ENCODE measurements around the gene CRAMP1.

CRAMP1 gene

DNA sequence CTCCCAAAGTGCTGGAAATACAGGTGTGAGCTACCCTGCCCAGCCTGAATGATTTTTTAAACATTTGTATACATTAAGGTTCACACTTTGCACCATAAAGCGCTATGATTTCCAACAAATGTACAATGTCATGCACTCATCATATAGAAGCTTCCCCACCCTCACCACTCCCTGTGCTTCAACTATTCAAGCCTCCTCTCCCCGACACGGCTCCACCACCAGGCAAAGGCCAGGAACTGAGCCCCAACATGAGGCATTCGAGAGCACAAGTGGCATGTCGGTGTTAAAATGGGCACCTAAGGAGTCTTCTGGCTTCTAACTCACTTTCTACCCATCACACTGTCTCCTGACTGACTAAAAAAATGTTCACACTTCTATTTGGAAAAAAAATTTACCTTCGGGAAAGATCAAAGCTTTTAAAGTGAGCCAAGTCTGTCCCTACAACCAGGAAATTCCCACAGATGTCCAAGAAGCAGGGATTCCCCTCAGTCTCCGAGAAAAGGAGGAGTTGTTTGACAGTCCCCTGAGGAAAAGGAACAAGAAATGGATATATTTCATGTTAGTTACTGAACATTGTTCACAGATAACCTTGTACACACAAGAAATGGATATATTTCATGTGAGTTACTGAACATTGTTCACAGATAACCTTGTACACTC, 41.0 kb upstream of the CRAMP1 start:
- TF ChIP-seq CTCF (IDR thresholded peaks at IDR 0.05; ENCODE audit: control insufficient read depth, extremely low read depth, insufficient read depth) = no peak
- no peak for DNase-seq (ENCODE audit: low read depth)
- H3K4me3 ChIP-seq (ENCODE audit: low read depth, low read length) = no peak overlapping the region

DNA sequence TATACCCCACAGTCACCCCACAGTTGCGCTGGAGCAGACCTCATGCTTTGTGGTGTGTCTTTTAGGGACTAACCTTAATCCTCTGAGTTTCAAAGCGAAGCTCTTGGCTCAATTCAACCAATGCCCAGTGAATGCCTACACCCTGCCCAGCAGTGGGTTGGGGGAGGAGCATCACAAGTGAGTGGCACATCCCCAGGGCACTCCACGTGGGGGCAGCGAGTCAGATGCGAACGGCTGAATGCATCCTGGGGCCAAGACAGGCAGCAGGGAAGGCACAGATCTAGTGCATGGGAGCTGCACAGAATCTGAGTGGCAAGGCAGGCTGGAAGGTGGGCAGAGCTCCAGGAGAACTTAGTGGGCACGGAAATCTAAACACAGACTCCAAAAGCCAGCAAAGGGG, 39.5 kb upstream of the CRAMP1 start:
- TF ChIP-seq CTCF (IDR thresholded peaks at IDR 0.05; ENCODE audit: control insufficient read depth, extremely low read depth, insufficient read depth) = no peak
- H3K4me3 ChIP-seq (ENCODE audit: low read depth, low read length) = no peak overlapping the region
- no peak for DNase-seq (ENCODE audit: low read depth)

- no peak for DNase-seq (ENCODE audit: low read depth)
- no peak for TF ChIP-seq CTCF (IDR thresholded peaks at IDR 0.05; ENCODE audit: control insufficient read depth, extremely low read depth, insufficient read depth)
- no peak overlapping the region for H3K4me3 ChIP-seq (ENCODE audit: low read depth, low read length)
Measured at GRCh38 chr16:1573301-1573700, 38.9 kb upstream of the CRAMP1 start.

- no peak for DNase-seq (ENCODE audit: low read depth)
- no peak for TF ChIP-seq CTCF (IDR thresholded peaks at IDR 0.05; ENCODE audit: control insufficient read depth, extremely low read depth, insufficient read depth)
- H3K4me3 ChIP-seq (ENCODE audit: low read depth, low read length) = no peak overlapping the region
Measured at GRCh38 chr16:1575578-1575977, 36.6 kb upstream of the CRAMP1 start.

DNA sequence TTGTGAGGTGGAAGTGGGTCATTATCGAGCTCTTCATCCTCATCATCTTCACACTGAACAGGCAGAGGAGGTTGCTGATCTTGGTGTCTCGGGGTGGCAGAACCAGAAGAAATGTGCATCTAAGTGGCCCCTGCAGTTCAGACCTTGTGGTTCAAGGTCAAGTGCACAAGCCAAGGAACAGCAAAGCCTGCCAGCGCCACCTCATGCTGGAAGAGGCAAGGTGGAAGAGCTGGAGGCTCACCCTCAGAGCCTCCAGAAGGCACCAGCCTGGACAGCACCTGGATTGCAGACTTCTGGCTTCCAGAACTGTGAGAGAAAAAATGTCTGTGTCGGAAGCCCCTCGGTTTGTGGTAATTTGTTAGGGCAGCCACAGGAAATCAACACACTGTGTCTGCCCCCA, 32.9 kb upstream of the CRAMP1 start:
- DNase-seq (ENCODE audit: low read depth) = no peak
- no peak for TF ChIP-seq CTCF (IDR thresholded peaks at IDR 0.05; ENCODE audit: control insufficient read depth, extremely low read depth, insufficient read depth)
- no peak overlapping the region for H3K4me3 ChIP-seq (ENCODE audit: low read depth, low read length)

- DNase-seq (ENCODE audit: low read depth) = no peak
- H3K4me3 ChIP-seq (ENCODE audit: low read depth, low read length) = no peak overlapping the region
- no peak for TF ChIP-seq CTCF (IDR thresholded peaks at IDR 0.05; ENCODE audit: control insufficient read depth, extremely low read depth, insufficient read depth)
Measured at GRCh38 chr16:1580256-1580655, 31.9 kb upstream of the CRAMP1 start.

- no peak overlapping the region for H3K4me3 ChIP-seq (ENCODE audit: low read depth, low read length)
- peak; percentile 48 for DNase-seq (ENCODE audit: low read depth)
- no peak for TF ChIP-seq CTCF (IDR thresholded peaks at IDR 0.05; ENCODE audit: control insufficient read depth, extremely low read depth, insufficient read depth)
Measured at GRCh38 chr16:1580956-1581355, 31.2 kb upstream of the CRAMP1 start.

All from LNCaP clone FGC (cell line).